Measurements from ENCODE around the gene WDFY2. TPM values are rescaled to one million over a fixed set of nuclear protein-coding genes. Genes with fewer than 3 reads are reported as not detected.

Gene WDFY2
- total and polyA plus RNA-seq, 2 experiments from 2014 or later: 11.4 to 24.0 TPM

DNA sequence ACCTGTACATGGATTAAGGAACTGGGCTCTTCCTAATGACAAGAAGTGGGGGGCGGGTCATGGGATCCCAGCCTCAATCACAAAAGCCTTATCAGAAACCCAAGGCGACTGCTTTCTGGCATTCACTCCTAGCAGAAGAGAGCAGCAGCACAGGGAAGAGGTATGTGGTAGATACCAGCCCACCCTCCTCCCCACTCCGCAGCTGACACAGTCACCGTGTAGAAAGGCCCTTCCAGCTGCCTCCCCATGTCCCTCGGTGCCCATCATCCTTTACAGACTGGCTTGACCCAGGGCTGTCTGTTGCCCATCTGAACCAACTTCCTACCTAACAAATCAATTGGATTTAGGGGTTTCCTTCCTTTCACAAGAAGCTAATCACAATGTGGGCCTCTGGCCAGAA is 222.8 kb downstream of the WDFY2 start (continued):
- TF ChIP-seq, protein P1, sequence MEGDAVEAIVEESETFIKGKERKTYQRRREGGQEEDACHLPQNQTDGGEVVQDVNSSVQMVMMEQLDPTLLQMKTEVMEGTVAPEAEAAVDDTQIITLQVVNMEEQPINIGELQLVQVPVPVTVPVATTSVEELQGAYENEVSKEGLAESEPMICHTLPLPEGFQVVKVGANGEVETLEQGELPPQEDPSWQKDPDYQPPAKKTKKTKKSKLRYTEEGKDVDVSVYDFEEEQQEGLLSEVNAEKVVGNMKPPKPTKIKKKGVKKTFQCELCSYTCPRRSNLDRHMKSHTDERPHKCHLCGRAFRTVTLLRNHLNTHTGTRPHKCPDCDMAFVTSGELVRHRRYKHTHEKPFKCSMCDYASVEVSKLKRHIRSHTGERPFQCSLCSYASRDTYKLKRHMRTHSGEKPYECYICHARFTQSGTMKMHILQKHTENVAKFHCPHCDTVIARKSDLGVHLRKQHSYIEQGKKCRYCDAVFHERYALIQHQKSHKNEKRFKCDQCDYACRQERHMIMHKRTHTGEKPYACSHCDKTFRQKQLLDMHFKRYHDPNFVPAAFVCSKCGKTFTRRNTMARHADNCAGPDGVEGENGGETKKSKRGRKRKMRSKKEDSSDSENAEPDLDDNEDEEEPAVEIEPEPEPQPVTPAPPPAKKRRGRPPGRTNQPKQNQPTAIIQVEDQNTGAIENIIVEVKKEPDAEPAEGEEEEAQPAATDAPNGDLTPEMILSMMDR (conservative IDR thresholded peaks at IDR 0.05; ENCODE audit: low read depth in 2 of 2): no peak
- no peak for TF ChIP-seq ZNF331 (CRISPR knock-in tag; IDR thresholded peaks at IDR 0.05; ENCODE audit: low read depth)
- no peak for TF ChIP-seq POLR2AphosphoS5 (IDR thresholded peaks at IDR 0.05; ENCODE audit: low read depth)
- TF ChIP-seq STAT1 (IDR thresholded peaks at IDR 0.05; ENCODE audit: unreplicated experiment): no peak
- no peak for TF ChIP-seq JUNB (IDR thresholded peaks at IDR 0.05; ENCODE audit: unreplicated experiment)
- TF ChIP-seq, protein P2, sequence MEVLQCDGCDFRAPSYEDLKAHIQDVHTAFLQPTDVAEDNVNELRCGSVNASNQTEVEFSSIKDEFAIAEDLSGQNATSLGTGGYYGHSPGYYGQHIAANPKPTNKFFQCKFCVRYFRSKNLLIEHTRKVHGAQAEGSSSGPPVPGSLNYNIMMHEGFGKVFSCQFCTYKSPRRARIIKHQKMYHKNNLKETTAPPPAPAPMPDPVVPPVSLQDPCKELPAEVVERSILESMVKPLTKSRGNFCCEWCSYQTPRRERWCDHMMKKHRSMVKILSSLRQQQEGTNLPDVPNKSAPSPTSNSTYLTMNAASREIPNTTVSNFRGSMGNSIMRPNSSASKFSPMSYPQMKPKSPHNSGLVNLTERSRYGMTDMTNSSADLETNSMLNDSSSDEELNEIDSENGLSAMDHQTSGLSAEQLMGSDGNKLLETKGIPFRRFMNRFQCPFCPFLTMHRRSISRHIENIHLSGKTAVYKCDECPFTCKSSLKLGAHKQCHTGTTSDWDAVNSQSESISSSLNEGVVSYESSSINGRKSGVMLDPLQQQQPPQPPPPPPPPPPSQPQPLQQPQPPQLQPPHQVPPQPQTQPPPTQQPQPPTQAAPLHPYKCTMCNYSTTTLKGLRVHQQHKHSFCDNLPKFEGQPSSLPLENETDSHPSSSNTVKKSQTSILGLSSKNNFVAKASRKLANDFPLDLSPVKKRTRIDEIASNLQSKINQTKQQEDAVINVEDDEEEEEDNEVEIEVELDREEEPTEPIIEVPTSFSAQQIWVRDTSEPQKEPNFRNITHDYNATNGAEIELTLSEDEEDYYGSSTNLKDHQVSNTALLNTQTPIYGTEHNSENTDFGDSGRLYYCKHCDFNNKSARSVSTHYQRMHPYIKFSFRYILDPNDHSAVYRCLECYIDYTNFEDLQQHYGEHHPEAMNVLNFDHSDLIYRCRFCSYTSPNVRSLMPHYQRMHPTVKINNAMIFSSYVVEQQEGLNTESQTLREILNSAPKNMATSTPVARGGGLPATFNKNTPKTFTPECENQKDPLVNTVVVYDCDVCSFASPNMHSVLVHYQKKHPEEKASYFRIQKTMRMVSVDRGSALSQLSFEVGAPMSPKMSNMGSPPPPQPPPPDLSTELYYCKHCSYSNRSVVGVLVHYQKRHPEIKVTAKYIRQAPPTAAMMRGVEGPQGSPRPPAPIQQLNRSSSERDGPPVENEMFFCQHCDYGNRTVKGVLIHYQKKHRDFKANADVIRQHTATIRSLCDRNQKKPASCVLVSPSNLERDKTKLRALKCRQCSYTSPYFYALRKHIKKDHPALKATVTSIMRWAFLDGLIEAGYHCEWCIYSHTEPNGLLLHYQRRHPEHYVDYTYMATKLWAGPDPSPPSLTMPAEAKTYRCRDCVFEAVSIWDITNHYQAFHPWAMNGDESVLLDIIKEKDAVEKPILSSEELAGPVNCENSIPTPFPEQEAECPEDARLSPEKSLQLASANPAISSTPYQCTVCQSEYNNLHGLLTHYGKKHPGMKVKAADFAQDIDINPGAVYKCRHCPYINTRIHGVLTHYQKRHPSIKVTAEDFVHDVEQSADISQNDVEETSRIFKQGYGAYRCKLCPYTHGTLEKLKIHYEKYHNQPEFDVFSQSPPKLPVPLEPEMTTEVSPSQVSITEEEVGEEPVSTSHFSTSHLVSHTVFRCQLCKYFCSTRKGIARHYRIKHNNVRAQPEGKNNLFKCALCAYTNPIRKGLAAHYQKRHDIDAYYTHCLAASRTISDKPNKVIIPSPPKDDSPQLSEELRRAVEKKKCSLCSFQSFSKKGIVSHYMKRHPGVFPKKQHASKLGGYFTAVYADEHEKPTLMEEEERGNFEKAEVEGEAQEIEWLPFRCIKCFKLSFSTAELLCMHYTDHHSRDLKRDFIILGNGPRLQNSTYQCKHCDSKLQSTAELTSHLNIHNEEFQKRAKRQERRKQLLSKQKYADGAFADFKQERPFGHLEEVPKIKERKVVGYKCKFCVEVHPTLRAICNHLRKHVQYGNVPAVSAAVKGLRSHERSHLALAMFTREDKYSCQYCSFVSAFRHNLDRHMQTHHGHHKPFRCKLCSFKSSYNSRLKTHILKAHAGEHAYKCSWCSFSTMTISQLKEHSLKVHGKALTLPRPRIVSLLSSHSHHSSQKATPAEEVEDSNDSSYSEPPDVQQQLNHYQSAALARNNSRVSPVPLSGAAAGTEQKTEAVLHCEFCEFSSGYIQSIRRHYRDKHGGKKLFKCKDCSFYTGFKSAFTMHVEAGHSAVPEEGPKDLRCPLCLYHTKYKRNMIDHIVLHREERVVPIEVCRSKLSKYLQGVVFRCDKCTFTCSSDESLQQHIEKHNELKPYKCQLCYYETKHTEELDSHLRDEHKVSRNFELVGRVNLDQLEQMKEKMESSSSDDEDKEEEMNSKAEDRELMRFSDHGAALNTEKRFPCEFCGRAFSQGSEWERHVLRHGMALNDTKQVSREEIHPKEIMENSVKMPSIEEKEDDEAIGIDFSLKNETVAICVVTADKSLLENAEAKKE (CRISPR knock-in tag; IDR thresholded peaks at IDR 0.05): no peak
- no peak for TF ChIP-seq CREB1 (CRISPR knock-in tag; IDR thresholded peaks at IDR 0.05; ENCODE audit: low read depth)

DNA sequence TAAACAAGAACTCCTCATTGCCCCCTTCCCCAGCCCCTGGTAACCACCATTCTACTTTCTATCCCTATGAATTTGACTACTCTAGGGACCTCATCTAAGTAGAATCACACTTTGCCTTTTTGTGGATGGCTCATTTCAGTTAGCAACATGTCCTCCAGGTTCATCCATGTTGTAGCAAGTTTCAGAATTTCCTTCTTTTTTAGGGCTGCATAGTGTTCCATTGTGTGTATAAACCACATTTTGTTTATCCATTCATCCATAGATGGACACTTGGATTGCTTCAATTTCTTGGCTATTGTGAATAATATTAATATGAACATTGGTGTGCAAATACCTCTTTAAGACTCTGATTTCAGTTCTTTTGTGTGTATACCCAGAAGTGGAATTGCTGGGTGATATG is 224.5 kb downstream of the WDFY2 start:
- no peak overlapping the region for H3K4me3 Mint-ChIP-seq
- no peak overlapping the region for H3K4me3 ChIP-seq
- H3F3A ChIP-seq (replicated peaks; ENCODE audit: low read depth): peaks cover 9% of the 10 kb centered on the region; the same call in 1 of the 2 replicates
- no peaks in the 10 kb centered on the region for H3K9me2 ChIP-seq (ENCODE audit: insufficient read depth)
- H3K27me3 Mint-ChIP-seq (ENCODE audit: insufficient read depth, low read depth, poor library complexity): peaks cover 8% of the 10 kb centered on the region
- H3K9me3 Mint-ChIP-seq: no peaks in the 10 kb centered on the region
- ATAC-seq (no peak), DNase-seq (ENCODE audit: low spot score) (no peak)
- peaks cover 22% of the 10 kb centered on the region for H3K4me1 ChIP-seq (ENCODE audit: insufficient read depth)
- no peak overlapping the region for H3K4me2 ChIP-seq
- no peak overlapping the region for H2AFZ ChIP-seq
- H3K4me1 Mint-ChIP-seq: peaks cover 24% of the 10 kb centered on the region
- no peaks in the 10 kb centered on the region for H3K36me3 ChIP-seq (ENCODE audit: insufficient read depth)
- H3K36me3 Mint-ChIP-seq (ENCODE audit: low read depth): no peaks in the 10 kb centered on the region
- 0 out of 2 replicates have a peak, but pooled peaks cover 4% of the 10 kb centered on the region for H3K79me2 ChIP-seq (replicated peaks; ENCODE audit: insufficient read depth)
- H3K27ac ChIP-seq (ENCODE audit: low read depth): no peak overlapping the region
- no peaks in the 10 kb centered on the region for H3K27me3 ChIP-seq (ENCODE audit: insufficient read depth)
- no peak overlapping the region for H3K27ac Mint-ChIP-seq
- H4K20me1 ChIP-seq (replicated peaks; ENCODE audit: insufficient read depth): no peaks in the 10 kb centered on the region
- TF ChIP-seq CREB1 (CRISPR knock-in tag; IDR thresholded peaks at IDR 0.05; ENCODE audit: low read depth) (no peak), EZH2 (IDR thresholded peaks at IDR 0.05; ENCODE audit: low read depth, unreplicated experiment) (no peak), STAT1 (IDR thresholded peaks at IDR 0.05; ENCODE audit: unreplicated experiment) (no peak)
- TF ChIP-seq, protein P3, sequence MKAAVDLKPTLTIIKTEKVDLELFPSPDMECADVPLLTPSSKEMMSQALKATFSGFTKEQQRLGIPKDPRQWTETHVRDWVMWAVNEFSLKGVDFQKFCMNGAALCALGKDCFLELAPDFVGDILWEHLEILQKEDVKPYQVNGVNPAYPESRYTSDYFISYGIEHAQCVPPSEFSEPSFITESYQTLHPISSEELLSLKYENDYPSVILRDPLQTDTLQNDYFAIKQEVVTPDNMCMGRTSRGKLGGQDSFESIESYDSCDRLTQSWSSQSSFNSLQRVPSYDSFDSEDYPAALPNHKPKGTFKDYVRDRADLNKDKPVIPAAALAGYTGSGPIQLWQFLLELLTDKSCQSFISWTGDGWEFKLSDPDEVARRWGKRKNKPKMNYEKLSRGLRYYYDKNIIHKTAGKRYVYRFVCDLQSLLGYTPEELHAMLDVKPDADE (IDR thresholded peaks at IDR 0.05): no peak
- TF ChIP-seq, protein P4, sequence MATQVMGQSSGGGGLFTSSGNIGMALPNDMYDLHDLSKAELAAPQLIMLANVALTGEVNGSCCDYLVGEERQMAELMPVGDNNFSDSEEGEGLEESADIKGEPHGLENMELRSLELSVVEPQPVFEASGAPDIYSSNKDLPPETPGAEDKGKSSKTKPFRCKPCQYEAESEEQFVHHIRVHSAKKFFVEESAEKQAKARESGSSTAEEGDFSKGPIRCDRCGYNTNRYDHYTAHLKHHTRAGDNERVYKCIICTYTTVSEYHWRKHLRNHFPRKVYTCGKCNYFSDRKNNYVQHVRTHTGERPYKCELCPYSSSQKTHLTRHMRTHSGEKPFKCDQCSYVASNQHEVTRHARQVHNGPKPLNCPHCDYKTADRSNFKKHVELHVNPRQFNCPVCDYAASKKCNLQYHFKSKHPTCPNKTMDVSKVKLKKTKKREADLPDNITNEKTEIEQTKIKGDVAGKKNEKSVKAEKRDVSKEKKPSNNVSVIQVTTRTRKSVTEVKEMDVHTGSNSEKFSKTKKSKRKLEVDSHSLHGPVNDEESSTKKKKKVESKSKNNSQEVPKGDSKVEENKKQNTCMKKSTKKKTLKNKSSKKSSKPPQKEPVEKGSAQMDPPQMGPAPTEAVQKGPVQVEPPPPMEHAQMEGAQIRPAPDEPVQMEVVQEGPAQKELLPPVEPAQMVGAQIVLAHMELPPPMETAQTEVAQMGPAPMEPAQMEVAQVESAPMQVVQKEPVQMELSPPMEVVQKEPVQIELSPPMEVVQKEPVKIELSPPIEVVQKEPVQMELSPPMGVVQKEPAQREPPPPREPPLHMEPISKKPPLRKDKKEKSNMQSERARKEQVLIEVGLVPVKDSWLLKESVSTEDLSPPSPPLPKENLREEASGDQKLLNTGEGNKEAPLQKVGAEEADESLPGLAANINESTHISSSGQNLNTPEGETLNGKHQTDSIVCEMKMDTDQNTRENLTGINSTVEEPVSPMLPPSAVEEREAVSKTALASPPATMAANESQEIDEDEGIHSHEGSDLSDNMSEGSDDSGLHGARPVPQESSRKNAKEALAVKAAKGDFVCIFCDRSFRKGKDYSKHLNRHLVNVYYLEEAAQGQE (IDR thresholded peaks at IDR 0.05; ENCODE audit: unreplicated experiment): no peak
